Measurements from ENCODE around the gene GTF3C5.
"Not testable (repeated sequence)": the region's sequence is repeated elsewhere in the genome, so short reads cannot be mapped to it uniquely, and the experiment has no call there.

GTF3C5 gene

GRCh38 chr9:133029994-133030316 is 842 bp upstream of the GTF3C5 start:
- Histone ChIP-seq H3K27ac (peak overlapping the region; percentile 73), H3K4me3 (peak overlapping the region; percentile 98), H3K9me3 (ENCODE audit: low read depth, low read length) (no peaks in the 10 kb centered on the region), H3K9ac (ENCODE audit: insufficient read length) (peak overlapping the region; percentile 97), H3K36me3 (ENCODE audit: insufficient read depth, low read length) (0 out of 2 replicates have a peak, but pooled peaks cover 11% of the 10 kb centered on the region)
- TF ChIP-seq FOXP2 (optimal IDR thresholded peaks at IDR 0.05; ENCODE audit: control extremely low read depth, extremely low read length, insufficient read depth) (no peak), POLR2AphosphoS5 (IDR thresholded peaks at IDR 0.05; ENCODE audit: borderline replicate concordance, low read depth, low read length) (no peak), EZH2 (IDR thresholded peaks at IDR 0.05) (no peak)
- no peak for DNase-seq (ENCODE audit: low read depth, low spot score)

- TF ChIP-seq FOXP2 (optimal IDR thresholded peaks at IDR 0.05; ENCODE audit: control extremely low read depth, extremely low read length, insufficient read depth) (no peak), POLR2AphosphoS5 (IDR thresholded peaks at IDR 0.05; ENCODE audit: borderline replicate concordance, low read depth, low read length) (no peak), EZH2 (IDR thresholded peaks at IDR 0.05) (no peak)
- Histone ChIP-seq H3K9ac (ENCODE audit: insufficient read length) (peak overlapping the region; percentile 97), H3K36me3 (ENCODE audit: insufficient read depth, low read length) (0 out of 2 replicates have a peak, but pooled peaks cover 11% of the 10 kb centered on the region), H3K27ac (peak overlapping the region; percentile 95), H3K4me3 (peak overlapping the region; percentile 98), H3K9me3 (ENCODE audit: low read depth, low read length) (no peaks in the 10 kb centered on the region)
- DNase-seq (ENCODE audit: low read depth, low spot score): no peak
These were observed 279 bp downstream of the GTF3C5 start for GRCh38 chr9:133031130-133031422.

- TF ChIP-seq FOXP2 (optimal IDR thresholded peaks at IDR 0.05; ENCODE audit: control extremely low read depth, extremely low read length, insufficient read depth) (no peak), EZH2 (IDR thresholded peaks at IDR 0.05) (no peak), POLR2AphosphoS5 (IDR thresholded peaks at IDR 0.05; ENCODE audit: borderline replicate concordance, low read depth, low read length) (no peak)
- Histone ChIP-seq H3K36me3 (ENCODE audit: insufficient read depth, low read length) (0 out of 2 replicates have a peak, but pooled peaks cover 11% of the 10 kb centered on the region), H3K9me3 (ENCODE audit: low read depth, low read length) (no peaks in the 10 kb centered on the region), H3K4me3 (peak overlapping the region; percentile 98), H3K9ac (ENCODE audit: insufficient read length) (peak overlapping the region; percentile 97), H3K27ac (no peak overlapping the region)
- DNase-seq (ENCODE audit: low read depth, low spot score): no peak
These were observed 707 bp downstream of the GTF3C5 start for GRCh38 chr9:133031496-133031911.

- H3K4me3 ChIP-seq: peak overlapping the region; percentile 98
- H3K36me3 ChIP-seq (ENCODE audit: insufficient read depth, low read length): 0 out of 2 replicates have a peak, but pooled peaks cover 11% of the 10 kb centered on the region
- no peaks in the 10 kb centered on the region for H3K9me3 ChIP-seq (ENCODE audit: low read depth, low read length)
- H3K27ac ChIP-seq: no peak overlapping the region
- DNase-seq (ENCODE audit: low read depth, low spot score): no peak
- TF ChIP-seq POLR2AphosphoS5 (IDR thresholded peaks at IDR 0.05; ENCODE audit: borderline replicate concordance, low read depth, low read length): no peak
- no peak for TF ChIP-seq FOXP2 (optimal IDR thresholded peaks at IDR 0.05; ENCODE audit: control extremely low read depth, extremely low read length, insufficient read depth)
- peak overlapping the region; percentile 97 for H3K9ac ChIP-seq (ENCODE audit: insufficient read length)
These were observed 1.4 kb downstream of the GTF3C5 start for GRCh38 chr9:133032171-133032570.

GRCh38 chr9:133035669-133036068 is 4.9 kb downstream of the GTF3C5 start:
- Histone ChIP-seq H3K9ac (ENCODE audit: insufficient read length) (peak overlapping the region; percentile 15), H3K36me3 (ENCODE audit: insufficient read depth, low read length) (0 out of 2 replicates have a peak, but pooled peaks cover 11% of the 10 kb centered on the region), H3K4me3 (no peak overlapping the region), H3K27ac (no peak overlapping the region), H3K9me3 (ENCODE audit: low read depth, low read length) (no peaks in the 10 kb centered on the region)
- no peak for DNase-seq (ENCODE audit: low read depth, low spot score)
- no peak for TF ChIP-seq POLR2AphosphoS5 (IDR thresholded peaks at IDR 0.05; ENCODE audit: borderline replicate concordance, low read depth, low read length)
- TF ChIP-seq EZH2 (IDR thresholded peaks at IDR 0.05): no peak
- no peak for TF ChIP-seq FOXP2 (optimal IDR thresholded peaks at IDR 0.05; ENCODE audit: control extremely low read depth, extremely low read length, insufficient read depth)

DNA sequence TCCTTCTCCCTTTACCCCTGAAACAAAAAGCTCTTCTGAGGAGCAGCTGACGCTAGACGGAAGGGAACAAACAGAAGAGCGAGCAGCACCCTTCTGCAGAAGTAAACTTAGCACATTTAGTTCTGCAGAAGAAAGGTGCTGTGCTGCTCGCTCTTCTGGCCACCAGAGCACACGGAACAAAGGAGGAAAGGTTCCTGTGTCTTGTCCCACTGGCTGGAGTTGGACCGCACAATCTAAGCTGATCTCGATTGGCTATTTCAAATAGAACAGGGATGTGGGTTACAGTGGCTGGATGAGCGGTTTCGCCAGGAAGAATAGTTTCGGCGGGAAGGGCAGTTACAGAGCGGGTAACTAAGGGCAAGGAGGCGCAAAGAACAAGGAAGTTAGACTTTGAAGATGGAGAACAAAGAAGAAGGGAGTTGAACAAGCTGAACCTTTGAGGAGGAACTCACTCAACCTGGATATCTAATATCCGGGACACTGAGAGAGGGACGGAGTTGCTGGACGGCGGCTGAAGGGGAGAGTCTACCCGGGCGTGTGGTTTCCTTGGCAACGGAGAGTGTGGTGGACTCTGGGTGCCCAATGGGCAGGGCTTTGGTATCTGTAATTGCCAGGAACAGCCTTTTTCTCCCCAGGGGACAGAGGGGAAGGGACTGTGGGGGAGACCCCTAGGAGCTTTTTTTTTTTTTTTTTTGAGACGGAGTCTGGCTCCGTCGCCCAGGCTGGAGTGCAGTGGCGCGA is 7.1 kb downstream of the GTF3C5 start:
- DNase-seq (ENCODE audit: low read depth, low spot score): no peak
- H3K9ac ChIP-seq (ENCODE audit: insufficient read length): no peak overlapping the region
- H3K27ac ChIP-seq: no peak overlapping the region
- no peaks in the 10 kb centered on the region for H3K9me3 ChIP-seq (ENCODE audit: low read depth, low read length)
- H3K4me3 ChIP-seq: no peak overlapping the region
- H3K36me3 ChIP-seq (ENCODE audit: insufficient read depth, low read length): peaks cover 19% of the 10 kb centered on the region
- TF ChIP-seq FOXP2 (optimal IDR thresholded peaks at IDR 0.05; ENCODE audit: control extremely low read depth, extremely low read length, insufficient read depth) (no peak), EZH2 (IDR thresholded peaks at IDR 0.05) (no peak), POLR2AphosphoS5 (IDR thresholded peaks at IDR 0.05; ENCODE audit: borderline replicate concordance, low read depth, low read length) (no peak)

DNA sequence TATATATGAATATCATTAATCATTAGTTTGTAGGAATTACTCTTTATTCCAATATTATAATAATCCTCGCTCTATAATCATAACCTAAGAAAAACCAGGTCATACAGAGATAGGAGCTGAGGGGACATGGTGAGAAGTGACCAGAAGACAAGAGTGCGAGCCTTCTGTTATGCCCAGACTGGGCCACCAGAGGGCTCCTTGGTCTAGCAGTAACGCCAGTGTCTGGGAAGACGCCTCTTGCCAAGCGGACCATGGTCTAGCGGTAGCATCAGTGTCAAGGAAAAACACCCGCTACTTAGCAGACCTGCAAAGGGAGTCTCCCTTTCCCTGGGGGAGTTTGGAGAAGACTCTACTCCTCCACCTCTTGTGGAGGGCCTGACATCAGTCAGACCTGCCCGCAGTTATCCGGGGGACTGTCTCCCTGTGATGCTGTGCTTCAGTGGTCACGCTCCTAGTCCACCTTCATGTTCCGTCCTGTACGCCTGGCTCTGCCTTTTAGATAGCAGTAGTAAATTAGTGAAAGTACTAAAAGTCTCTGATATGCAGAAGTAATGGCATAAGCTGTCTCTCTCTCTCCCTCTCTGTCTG is 10.2 kb downstream of the GTF3C5 start:
- peaks cover 41% of the 10 kb centered on the region for H3K36me3 ChIP-seq (ENCODE audit: insufficient read depth, low read length)
- not testable (repeated sequence) for H3K9ac ChIP-seq (ENCODE audit: insufficient read length); DNase-seq (ENCODE audit: low read depth, low spot score); H3K4me3 ChIP-seq; H3K9me3 ChIP-seq (ENCODE audit: low read depth, low read length); H3K27ac ChIP-seq

- Histone ChIP-seq H3K9ac (ENCODE audit: insufficient read length) (no peak overlapping the region), H3K27ac (no peak overlapping the region), H3K36me3 (ENCODE audit: insufficient read depth, low read length) (peaks cover 47% of the 10 kb centered on the region), H3K4me3 (no peak overlapping the region), H3K9me3 (ENCODE audit: low read depth, low read length) (no peaks in the 10 kb centered on the region)
- DNase-seq (ENCODE audit: low read depth, low spot score): no peak
- TF ChIP-seq EZH2 (IDR thresholded peaks at IDR 0.05) (no peak), FOXP2 (optimal IDR thresholded peaks at IDR 0.05; ENCODE audit: control extremely low read depth, extremely low read length, insufficient read depth) (no peak), POLR2AphosphoS5 (IDR thresholded peaks at IDR 0.05; ENCODE audit: borderline replicate concordance, low read depth, low read length) (no peak)
These were observed 11.2 kb downstream of the GTF3C5 start for GRCh38 chr9:133041958-133042357.

DNA sequence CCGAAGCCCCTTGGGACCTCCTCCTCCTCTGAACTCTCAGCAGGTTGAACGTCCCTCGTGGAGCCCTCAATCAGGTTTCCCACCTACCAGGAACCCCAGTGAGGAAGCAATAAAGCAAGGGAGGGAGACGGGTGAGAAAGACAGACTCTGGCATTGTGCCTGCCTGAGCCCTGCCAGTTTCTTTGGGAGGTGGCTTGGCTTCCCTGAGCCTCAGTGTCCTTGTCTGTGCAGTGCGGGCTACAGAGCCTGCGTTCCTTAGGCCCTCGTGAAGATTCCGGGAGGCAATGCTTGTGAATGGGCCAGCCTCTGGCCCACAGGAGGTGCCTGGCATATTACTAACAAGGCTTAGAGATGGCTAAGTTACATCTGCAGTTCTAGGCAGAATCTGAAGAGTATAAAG is 11.9 kb downstream of the GTF3C5 start:
- DNase-seq (ENCODE audit: low read depth, low spot score): no peak
- peaks cover 51% of the 10 kb centered on the region for H3K36me3 ChIP-seq (ENCODE audit: insufficient read depth, low read length)
- no peak for TF ChIP-seq POLR2AphosphoS5 (IDR thresholded peaks at IDR 0.05; ENCODE audit: borderline replicate concordance, low read depth, low read length)
- no peak for TF ChIP-seq FOXP2 (optimal IDR thresholded peaks at IDR 0.05; ENCODE audit: control extremely low read depth, extremely low read length, insufficient read depth)
- no peak for TF ChIP-seq EZH2 (IDR thresholded peaks at IDR 0.05)
- H3K27ac ChIP-seq: no peak overlapping the region
- no peak overlapping the region for H3K9ac ChIP-seq (ENCODE audit: insufficient read length)
- no peak overlapping the region for H3K4me3 ChIP-seq
- no peaks in the 10 kb centered on the region for H3K9me3 ChIP-seq (ENCODE audit: low read depth, low read length)
